GM18511 (cell line): ENCODE measurements around the gene PLXNA2.

Experiments
- ATAC-seq: cut with Tn5 transposase; IDR thresholded peaks from one replicate; pipeline ENCODE4 v1.9.1; 2021; ENCODE audit warnings: mild to moderate bottlenecking, moderate library complexity; ENCODE audit not compliant: unreplicated experiment

PLXNA2 gene

DNA sequence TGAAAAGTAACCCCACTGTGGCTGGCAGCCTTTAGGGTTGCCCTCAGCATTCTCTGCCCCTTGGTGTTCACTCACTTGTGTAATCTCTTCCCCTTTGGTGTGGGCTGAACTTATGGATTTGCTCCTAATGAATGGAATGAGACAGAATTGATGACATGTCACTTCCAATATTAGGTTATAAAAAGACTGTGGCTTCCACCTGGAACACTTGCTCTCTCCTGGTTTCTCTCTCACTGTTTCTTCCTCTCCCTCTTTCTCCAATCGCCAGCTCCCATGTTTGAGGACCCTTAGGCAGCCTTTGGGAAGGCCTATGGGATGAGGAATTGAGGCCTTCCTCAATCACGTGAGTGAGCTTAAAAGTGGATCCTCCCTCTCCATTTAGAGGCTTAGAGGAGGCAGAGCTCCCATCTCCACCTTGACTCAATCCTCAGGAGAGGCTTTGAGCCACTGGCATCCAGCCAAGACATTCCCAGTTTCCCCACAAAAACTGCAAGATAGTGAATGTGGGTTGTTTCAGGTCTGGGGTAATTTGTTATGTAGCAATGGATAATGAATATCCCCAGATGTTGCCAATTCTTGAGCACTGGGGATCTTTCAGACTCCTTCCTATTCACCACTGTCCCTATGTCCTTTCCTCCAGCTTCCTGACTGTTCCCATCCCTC, 237.8 kb downstream of the PLXNA2 start:
- ATAC-seq: no peak

DNA sequence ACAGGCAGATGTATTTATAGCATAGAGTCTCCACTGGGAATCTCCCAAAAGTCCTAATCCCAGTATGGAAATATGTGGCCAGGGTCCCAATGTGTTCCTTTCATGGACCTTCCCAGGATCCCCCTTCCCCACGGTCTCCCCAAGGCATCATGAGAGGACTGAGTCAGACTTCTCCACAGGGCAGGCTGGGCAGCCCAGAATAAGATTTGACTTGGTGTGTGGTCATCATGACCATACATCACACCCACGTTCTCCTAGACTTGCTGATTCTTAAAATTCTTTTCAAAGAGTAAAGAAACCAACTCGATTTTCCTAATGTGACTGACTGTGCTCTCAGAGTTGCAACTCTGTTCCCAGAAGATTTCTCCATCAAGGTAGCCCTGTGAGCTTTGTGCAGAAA, 239.3 kb downstream of the PLXNA2 start:
- ATAC-seq: no peak

DNA sequence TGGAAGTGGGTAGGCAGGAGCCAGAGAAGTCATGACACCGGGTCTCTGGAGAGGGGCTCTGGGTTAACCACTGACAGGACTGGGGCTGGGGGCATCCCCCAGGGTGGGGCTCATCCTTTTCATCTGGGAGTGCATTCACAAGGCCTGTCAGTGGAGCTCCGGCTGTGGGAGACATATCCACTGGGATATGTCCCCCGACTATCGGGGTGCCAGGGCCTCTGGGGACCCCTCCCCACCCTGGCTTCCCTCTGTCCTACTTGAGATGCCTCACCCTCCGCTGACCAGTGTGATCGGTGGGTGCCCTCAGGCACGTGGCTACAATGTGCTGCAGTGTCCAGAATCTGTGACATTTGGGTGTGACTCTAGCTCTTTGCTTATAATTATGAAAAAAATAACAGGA, 240.9 kb downstream of the PLXNA2 start:
- ATAC-seq: no peak

DNA sequence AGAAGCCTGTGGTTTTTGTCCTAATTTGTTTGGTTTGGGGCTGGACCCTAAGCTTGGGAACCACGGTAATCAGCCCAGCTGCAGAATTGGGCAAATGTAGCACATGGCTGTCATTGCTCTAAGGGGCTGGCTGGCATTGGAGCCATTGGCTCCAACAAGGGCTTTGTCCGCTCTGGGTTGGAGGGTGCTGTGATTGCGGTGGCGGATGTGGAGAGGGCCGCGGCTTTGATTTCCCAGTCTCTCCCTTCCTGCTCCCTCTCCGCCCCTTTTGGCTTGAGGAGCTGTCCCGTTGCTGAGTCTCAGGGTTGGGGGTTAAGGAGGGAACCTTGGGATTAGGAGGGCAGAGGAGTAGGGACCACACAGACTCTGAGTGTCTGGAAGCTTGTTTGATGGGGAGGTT, 241.5 kb downstream of the PLXNA2 start:
- no peak for ATAC-seq

DNA sequence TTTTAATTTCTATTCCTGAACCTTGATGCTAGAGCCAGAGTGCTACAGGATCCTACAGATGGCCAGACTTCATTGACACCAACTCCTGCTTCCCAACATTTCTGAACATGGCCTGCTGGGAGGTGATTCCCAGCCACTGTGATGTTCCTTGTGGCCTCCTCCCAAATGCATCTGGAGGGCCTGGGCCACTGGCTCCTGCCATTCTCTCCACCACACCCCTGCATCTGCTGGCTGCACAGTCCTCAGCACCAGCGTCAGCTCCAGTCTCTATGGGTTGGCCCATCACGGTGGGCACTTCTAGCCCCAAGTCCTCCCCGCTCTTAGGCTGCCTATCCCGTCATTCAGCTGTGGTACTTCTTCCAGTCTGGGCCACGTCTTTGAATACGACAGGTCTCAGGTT, 242.1 kb downstream of the PLXNA2 start:
- no peak for ATAC-seq

DNA sequence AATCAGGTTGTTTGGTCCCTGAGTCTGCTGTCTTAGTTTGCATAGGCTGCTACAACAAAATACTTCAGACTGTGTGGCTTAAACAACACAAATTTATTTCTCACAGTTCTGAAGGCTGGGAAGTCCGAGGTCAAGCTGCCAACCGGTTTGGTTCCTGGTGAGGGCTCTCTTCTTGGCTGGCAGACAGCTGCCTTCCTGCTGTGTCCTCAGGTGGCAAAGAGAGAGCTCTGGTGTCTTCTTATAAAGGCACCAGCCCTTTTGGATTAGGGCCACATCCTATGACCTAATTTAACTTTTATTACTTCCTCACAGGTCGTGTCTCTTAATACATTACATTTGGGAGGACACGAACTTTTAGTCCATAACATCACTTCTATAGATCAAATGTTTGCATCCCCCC, 243.7 kb downstream of the PLXNA2 start:
- no peak for ATAC-seq

DNA sequence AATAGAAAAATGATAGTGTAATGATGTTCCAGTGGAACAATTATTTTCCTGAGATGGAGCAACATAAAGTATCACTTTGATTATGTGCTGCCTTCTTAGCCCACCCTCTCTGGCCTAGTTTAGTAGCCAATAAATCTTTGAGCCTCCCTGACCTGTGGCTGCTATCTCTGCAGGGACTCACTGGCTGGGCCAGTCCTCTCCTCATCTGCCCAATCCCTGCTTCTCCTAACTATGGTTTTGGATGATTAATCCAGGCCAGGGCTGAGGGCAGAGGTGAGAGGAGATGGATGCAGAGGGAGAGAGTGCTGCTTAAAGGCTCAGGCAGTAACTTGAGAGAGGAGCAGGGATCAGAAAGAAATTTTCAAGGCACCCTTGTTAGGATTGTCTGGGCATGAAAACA, 244.2 kb downstream of the PLXNA2 start:
- ATAC-seq: no peak

DNA sequence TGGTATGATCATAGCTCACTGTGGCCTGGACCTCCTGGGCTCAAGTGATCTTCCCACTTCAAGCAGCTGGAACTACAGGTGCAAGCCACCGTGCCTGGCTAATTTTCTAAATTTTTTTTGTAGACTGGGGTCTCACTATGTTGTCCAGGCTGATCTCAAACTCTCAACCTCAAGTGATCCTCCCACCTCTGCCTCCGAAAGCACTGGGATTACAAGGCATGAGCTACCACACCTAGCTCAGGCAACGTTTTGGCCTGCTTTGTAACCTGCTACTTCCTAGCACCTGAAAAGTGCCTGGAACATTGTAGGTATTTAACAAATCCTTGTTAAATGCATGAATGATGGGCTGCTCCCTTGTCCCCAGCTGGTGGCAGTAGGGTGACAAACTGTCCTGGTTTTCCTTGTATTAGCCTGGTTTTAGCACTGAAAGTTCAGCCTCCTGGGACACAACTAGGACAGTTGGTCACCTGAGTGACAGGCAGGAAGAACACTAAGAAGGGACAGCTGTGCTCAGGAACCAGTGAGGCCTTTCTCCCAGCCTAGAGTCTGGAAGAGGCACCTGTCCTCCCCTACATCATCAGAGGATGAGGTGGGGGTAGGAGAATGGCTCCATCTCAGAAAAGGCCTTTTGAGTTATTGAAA, 244.8 kb downstream of the PLXNA2 start:
- no peak for ATAC-seq

DNA sequence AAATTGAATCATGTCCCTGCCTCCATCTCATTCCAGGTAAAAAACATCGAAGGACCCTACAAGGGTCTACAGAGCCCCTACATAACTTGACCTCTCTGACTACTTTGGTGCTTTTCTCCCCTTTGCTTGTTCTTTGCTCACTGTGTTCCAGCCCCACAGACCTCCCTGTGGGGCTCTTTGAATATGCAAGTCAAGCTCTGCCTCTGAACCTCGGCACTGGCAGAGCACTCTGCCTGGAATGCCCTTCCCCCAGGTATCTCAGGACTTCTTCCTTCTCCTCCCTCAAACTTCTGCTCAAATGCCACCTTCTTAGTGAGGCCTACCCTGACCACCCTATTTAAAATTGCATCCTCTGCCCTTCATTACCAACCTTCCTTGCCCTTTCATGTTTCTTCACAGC, 245.5 kb downstream of the PLXNA2 start:
- ATAC-seq: no peak

DNA sequence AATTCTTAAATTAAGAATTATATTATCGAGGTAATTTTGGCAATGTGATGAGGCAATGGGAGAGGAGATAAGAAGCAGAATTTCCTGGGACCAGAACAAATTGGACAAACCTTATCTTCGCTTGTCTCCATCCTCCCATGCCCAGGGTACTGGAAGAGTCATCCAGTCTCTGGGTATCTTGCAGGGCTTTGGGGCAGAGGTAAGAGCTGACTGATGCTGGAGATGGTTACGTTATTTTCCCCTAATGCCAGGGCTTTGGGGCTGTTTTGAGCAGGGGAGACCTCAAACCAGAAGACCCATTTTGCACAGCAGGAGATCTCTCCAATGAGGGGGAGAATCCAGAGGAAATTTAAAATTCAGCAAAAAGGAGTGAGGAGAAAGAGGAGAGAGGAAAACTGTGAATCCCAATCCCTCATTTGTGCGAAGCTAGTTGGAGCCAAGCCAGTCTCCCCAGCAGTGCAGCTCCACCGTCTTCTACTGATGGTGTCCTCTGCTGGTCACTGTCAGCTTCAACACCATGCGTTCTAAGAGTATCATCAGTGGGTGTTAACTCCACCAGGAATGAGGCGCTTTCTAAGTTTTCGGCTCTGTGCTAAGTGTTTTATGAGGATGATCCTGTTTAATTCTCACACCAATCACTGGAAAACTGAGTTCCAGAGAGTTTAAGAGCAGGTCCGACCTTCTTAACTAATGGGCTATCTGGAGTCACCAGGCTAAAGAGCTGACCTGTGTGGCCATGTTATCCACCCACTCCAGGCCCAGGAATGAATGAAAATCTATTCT, 246.5 kb downstream of the PLXNA2 start:
- peak; percentile 80 for ATAC-seq

DNA sequence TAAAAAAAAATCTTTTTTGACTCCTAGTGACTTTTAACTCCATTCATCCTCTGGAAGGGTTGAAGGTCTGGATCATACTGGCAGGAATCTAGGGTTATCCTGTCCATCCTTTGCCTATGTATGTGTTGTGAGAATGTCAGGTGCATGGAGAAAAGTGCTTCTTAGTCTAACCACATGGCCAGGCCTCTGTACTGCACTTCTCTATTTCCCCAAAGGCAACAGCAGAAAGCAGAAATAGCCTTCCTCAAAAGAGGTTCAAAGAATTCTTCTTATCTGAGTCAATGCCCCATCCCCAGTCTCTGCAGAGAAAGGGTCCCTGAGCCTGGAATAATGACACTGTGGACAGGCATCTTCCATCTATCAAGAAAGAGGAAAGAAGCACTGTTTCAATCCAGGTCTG, 247.5 kb downstream of the PLXNA2 start:
- no peak for ATAC-seq

DNA sequence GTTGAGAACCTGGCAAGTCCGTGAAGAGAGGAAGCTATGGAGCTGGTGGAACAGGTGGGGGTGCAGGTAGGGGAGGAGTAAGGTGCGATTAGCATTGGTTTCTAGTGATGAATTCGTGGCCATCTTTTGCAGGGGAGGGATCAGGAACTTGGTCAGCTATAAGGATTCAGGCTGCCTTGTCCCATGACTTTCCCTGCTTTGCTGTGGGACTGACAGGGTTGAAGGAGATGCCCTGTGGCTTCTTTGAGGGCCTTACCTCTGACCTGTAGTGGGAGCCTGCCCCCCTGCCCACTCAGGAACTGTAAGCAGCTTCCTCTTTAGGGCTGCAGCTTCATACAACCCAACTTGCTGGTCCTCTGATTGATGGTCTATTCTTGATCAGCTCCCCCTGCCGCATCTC, 248.6 kb downstream of the PLXNA2 start:
- no peak for ATAC-seq

DNA sequence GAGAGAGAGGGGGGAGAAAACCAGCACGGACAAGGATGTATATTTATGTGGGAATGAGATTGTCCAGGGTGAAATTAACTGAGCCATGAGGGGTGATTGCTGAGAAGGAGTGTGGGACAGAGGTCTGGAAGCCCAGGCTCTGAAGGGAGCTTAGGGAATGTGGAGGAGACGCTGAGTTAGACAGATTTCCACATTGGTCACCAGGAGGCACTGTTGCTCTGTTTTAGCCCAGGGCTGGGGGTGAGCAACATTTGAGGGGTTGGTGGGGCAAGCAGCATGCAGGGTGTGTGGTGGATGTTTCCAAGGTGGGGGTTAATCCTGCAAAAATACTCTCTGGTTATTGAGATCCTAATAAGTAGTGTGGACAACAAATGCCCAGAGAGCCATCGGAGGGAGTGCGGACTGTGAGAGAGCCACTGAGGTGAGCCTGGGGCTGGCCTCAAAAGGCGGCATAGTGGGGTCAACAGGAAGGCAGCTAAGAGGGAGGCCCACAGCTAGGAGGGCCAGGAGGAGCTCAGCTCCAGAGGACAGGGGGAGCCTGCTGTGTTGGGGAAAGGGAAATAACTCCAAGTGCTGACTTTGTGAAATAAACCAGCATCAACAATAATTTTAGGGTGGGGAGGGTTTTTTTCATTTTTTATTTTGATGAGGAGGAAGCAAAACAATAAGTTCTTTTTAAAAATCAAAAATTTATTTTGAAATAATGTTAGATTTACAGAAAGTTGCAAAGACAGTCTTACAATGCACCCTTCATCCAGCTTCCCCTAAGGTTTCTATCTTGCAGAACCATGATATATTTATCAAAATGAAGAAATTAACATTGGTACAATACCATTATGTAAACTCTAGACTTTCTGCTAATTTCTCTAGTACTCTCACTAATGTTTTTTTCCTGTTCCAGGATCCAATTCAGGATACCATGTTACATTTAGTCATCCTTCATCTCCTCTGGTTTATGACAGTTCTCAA, 250.4 kb downstream of the PLXNA2 start:
- no peak for ATAC-seq

DNA sequence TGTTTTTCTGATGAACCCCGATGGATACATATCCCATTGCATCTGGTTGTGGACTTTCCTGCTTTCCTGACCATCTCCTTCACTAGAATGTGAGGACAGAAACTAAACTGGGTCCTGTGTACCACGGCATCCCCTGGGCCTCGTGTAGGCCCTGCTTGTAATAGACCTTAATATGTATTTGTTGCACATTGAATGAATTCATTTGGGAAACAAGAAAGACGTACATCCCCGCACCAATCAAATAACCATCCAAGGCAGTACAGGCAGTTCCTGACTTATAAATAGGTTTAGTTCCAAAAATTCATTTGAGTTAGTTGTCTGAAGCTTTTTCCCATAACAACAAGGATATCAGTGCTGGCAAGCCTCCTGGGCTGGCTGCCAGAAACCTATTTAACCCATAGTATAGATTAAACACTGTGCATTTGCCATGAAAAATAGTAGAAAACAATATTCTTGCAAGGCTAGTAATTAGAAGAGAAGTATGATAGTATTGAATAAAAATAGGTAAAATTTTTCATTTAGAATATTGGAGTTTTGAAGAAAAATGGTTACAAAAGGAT, 251.4 kb downstream of the PLXNA2 start:
- ATAC-seq: no peak

DNA sequence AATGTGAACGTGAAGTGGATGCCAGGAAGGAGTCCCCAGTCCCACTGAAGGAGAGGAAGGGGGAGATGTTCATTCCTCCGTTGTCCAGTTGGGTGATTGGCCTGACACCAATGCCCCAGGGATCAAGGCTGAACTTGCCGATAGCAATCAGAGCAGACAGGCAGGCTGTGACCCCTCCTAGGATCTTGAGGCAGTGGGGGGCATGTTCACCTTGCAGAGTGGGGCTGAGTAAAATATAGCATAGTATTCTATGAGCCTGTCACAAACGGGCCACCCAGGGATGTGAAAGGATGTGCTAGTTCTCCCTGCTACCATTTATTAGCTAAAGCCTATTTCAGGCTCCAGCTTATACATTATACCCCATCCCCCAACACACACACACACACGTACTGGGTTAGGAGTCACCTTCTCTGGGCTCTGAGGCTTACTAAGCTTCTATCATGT, 252.6 kb downstream of the PLXNA2 start:
- ATAC-seq: no peak

DNA sequence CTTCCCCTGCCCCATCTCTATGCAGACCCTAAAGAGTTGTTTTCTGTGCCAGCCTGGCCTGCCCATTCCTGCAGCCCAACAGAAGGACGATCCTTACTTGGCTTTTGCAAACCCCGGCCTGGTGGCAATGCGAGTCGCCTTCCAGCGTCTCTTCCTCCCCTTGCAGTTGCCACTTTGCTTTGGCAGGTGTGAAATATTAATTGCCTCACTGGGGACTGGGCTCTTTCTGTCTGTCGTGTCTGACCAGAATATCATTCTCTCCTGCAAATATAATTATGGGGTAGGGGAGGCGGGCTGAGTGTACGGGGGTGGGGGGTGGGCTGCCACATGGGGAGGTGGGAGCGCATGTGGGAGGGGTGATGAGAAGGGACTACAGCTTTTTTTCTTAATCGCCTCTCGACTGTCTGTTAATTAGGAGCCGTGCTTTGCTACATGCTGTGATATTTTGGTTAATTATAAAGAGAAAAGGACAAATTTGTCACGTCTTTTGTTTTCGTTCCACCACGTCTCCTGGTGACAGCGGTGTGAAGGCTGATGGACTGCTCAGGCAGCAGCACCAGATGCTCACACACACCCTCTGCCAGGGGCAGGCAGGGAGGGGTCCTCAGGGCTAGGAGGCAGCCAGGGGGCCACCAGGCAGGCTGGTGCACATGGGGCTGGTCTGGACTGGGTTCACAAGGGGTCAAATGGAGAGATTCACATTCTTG, 253.2 kb downstream of the PLXNA2 start:
- no peak for ATAC-seq

DNA sequence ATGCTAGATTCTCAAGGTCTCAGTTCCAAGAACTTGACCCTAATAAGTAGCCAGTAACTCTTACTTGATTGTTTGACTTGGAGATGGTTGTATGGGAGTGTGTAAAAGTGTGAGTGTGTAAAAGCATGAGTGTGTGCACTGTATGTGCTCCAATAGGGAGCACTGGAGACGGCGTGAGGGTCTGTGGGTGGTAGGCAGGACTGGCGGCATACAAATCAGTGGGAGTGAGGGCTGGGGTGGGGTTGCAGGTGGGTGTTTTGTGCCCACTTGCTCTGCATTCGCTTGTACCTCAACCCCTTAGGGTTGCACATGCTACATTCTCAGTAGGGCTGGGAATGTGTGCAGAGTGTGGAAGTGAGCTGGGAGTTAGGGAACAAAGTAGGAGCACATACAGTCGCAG, 253.7 kb downstream of the PLXNA2 start:
- ATAC-seq: no peak

DNA sequence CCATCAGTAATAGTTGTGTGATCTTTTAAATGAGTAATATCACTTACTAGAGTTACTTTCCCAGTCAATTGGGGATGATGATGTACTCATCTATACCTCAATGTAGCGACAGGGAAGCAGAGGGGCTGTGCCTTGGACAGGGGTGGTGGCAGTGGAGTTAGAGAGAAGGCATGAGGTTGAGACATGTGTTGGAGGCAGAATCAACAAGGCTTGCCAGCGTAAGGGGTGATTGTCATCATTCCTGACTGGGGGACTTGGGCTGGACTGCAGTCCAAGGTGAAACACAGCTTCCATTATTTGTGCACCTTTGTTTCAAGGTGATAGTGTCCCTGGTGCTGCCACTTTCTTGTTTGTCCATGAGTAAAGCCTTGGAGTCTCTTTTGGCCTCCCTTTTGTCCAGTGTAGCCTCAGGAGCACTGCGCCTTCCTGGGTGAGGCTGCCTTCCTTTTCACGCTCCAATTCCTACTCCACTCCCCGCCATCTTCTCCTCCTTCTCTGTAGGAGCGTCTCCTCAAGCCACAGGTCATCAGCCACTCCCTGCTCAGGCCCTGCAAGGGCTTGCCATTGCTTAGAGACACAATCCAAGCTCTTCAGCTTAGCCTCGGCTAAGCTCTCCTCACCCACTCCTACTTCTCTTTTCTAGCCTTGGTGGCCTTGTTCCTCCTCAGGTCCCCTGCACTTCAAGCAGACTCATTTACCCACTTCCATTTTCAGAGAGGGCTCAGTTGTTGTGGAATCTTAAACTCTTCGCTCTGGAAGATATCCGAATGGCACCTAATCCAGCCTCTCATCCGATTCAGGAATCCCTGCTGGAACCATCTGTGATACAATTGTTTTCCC, 255.6 kb downstream of the PLXNA2 start:
- no peak for ATAC-seq

DNA sequence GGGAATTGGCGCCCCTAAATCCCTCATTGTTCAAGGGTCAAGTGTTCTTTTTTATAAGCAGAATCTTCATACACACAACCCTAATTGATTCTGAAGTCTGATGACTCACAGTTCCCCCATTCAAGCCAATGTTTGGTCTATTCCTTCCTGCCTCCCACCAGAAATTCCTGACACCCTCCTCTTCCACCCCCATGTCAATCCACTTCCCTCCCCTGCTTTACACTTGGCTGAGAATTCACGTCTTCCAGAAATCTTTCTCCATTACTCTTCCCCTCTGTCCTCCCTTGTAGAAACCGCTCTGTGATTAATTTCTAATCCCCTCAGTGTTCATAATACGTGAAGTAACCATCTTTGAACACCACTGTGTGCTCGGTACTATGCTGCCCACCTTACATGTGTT, 257.0 kb downstream of the PLXNA2 start:
- ATAC-seq: no peak
